HG03097 (cell line): ENCODE data around the gene IGFBP4.
"Not testable (repeated sequence)": the region's sequence is repeated elsewhere in the genome, so short reads cannot be mapped to it uniquely, and the experiment has no call there.

Experiments used
- ATAC-seq: cut with Tn5 transposase; IDR thresholded peaks from one replicate; pipeline ENCODE4 v1.9.1; 2021; ENCODE audit not compliant: unreplicated experiment, low FRiP score

The IGFBP4 gene

DNA sequence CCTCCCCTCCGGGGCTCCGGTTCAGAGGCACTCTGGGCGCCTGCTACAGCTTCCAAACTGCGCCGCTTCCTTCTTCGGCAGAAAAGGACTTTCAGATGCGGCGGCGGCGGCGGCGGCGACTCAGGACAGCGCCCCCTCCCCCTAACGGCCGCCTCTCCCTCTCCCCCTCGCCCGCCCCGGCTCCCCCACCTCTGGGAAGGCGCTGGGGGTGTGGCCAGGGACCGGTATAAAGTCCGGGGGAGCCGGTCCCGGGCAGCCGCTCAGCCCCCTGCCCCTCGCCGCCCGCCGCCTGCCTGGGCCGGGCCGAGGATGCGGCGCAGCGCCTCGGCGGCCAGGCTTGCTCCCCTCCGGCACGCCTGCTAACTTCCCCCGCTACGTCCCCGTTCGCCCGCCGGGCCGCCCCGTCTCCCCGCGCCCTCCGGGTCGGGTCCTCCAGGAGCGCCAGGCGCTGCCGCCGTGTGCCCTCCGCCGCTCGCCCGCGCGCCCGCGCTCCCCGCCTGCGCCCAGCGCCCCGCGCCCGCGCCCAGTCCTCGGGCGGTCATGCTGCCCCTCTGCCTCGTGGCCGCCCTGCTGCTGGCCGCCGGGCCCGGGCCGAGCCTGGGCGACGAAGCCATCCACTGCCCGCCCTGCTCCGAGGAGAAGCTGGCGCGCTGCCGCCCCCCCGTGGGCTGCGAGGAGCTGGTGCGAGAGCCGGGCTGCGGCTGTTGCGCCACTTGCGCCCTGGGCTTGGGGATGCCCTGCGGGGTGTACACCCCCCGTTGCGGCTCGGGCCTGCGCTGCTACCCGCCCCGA is at the start of gene IGFBP4:
Gene IGFBP4 (plus strand): TSS at position 255 of the 792 bp plus-strand sequence. CDS start 286 bp downstream, at position 541.
- ATAC-seq = no peak

DNA sequence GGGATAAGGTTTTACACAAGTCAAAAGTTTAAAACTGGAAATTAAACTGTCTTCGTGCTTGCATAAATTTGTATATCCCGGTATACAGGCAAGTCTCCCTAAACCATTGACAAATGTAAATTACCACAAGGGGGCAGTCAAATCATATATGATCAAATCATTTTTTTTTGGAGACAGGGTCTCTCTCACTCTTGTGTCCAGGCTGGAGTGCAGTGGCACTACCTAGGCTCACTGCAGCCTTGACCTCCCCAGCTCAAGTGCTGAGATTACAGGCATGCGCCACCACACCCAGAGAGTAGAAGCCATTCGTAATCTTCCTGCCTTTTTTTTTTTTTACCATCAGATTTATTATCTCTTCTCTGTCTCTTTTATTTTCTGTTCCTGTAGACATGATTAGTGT is 44.1 kb upstream of the IGFBP4 start:
- ATAC-seq = no peak

- no peak for ATAC-seq
These were observed 40.6 kb upstream of the IGFBP4 start for GRCh38 chr17:40402668-40403067.

DNA sequence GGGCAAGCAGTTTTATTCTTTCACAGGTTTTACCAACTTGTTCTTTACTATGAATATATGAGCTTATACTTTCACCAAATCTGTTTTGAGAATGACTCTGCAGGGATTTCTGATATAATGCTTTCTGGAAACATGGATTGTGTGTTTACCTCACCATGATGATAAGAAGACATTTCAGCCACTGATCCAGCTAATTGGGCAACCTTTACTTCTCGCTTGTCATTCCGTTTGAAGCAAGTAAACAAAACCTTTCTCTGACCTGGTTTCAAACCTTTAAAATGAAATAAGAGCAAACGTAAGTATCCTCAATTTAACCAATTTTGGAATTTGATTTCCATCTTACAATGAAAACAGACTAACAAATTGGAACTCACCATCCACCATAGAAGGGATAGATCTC is 39.2 kb upstream of the IGFBP4 start:
- no peak for ATAC-seq

GRCh38 chr17:40407460-40407859 is 35.8 kb upstream of the IGFBP4 start:
- no peak for ATAC-seq

DNA sequence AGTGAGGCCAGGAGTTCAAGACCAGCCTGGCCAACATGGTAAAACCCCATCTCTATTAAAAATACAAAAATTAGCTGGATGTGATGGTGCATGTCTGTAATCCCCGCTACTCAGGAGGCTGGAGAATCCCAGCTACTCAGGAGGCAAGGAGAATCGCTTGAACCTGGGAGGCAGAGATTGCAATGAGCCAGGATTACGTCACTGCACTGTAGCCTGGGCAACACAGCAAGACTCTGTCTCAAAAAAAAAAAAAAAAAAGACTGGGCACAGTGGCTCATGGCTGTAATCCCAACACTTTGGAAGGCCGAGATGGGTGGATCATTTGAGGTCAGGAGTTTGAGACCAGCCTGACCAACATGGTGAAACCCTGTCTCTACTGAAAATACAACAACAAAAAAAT is 33.7 kb upstream of the IGFBP4 start:
- not testable (repeated sequence) for ATAC-seq

- ATAC-seq = no peak
These were observed 33.2 kb upstream of the IGFBP4 start for GRCh38 chr17:40410082-40410481.

GRCh38 chr17:40411821-40412220 is 31.4 kb upstream of the IGFBP4 start:
- ATAC-seq = no peak

DNA sequence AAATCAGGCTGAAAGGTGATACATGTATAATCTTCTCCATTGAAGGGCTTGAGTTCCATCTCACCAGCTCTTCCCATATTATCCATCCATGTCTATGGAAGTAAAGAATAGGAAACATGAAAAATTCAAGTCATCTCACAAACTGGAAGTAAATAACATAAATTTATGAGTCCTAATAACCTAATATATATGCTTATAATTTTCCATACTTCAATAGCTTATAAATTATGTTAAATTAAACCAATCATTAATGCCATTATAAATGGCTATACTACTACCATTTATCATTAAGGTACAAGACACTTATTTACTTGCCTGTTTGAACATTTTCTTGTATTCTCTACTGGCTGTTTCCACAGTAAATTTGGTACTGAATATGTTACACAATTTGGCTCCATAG is 30.4 kb upstream of the IGFBP4 start:
- ATAC-seq = no peak

GRCh38 chr17:40414312-40414711 is 28.9 kb upstream of the IGFBP4 start:
- ATAC-seq = not testable (repeated sequence)

GRCh38 chr17:40415390-40415789 is 27.9 kb upstream of the IGFBP4 start:
- no peak for ATAC-seq

DNA sequence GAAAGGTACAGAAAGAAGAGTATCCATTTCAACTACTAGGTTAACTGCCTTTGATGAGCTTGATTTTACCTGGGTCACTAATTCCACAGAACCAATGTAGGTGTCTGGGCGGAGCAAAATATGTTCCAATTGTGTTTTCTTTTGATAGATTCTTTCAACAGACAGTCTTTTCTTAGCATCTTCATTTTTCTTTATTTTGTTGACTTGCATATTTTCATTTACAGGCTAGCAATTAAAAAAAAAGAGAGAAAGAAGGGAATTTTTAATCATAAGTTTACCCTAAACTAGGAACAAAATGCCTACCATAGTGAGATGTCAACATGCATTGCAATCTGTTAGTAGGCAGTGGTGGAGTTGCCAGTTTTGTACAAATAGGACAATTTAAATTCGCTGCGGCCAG is 26.6 kb upstream of the IGFBP4 start:
- ATAC-seq = no peak

DNA sequence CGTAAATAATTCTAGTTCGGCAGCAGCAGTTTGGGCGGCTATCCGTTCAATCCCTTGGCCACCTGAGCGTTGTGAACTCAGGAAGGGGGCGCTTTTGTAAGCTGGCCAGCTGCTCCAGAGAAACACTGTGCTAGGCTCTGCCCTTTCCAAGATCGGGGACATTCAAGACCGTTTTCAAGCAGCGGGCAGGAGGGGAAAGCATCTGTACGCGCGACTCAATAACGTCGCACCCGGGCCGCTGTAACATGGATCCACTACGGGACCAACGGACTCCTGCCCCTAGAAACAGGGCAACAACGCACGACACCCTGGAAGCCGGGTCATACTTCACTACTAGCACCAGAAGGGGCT is 26.0 kb upstream of the IGFBP4 start:
- ATAC-seq = no peak

GRCh38 chr17:40417609-40418427 is 25.4 kb upstream of the IGFBP4 start, which contains the start of gene TOP2A:
TOP2A (minus strand) TSS chr17:40417896; CDS start chr17:40417791, 105 bp downstream.
- ATAC-seq = peak; percentile 92

DNA sequence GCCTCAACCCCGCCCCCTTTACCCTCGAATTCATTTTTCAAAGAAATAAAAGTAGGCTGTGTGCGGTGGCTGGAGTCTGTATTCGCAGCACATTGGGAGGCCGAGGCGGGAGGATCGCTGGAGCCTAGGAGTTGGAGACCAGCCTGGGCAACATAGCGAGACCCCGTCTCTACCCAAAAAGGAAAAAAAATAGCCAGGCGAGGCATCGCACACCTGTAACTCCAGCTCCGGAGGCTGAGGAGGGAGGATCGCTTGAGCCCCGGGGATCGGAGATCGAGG is 24.9 kb upstream of the IGFBP4 start:
- ATAC-seq = no peak

DNA sequence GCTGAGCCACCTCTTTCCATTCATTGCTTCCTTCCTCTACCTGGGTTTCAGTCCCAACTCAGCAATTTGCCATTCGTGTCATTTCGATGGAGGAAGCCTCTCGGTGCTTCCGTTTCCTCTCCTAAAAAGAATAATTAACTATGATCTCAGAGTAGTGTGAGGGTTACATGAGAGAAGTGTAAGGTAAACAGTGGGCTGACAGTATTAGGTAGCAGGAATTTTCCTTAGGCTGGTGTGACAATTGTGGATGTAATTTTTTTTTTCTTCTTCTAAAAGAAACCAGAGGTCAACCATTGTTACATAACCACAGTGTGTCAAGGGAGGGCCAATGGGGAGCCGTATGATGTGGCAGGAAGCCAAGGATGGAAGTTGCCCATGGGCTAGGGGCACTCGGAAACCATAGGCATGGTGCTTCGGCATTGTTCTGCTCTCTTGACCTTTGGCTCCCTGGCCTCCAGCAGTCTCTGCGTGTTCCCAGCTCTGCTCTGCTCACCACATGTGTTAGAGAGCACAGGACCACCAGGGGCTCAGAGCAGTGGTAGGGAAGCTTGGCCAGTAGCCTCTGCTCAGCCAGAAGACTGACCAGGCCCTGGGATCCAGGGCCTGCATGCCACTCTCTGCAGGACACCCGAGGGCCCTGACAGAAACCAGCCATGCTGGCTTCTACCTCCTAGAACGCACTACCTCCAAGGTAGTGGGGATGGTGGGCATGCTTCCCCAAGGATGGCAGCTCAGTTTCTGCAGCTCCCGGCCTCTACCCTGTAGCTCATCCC is 23.5 kb upstream of the IGFBP4 start:
- ATAC-seq = no peak

GRCh38 chr17:40422990-40423633 is 20.1 kb upstream of the IGFBP4 start:
- no peak for ATAC-seq

DNA sequence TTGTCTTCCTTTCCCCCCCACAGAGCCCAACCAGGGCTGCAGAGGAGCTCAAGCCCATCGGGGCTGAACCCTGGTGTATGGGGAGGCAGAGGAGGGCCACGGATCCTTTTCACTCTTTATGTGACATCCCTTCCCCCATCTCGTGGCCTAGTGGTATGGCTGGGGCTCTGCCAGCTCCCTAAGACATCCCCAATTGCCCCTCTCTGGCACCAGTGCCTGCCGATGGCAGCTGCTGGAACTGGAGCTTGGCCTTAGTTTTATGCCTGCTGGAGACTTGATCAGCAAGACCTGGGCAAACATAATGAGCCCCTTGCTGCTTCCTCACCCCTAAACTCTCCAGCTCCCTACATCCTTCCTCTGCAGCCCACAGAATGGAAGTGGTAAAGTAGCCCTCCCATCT is 17.5 kb upstream of the IGFBP4 start:
- ATAC-seq = no peak

DNA sequence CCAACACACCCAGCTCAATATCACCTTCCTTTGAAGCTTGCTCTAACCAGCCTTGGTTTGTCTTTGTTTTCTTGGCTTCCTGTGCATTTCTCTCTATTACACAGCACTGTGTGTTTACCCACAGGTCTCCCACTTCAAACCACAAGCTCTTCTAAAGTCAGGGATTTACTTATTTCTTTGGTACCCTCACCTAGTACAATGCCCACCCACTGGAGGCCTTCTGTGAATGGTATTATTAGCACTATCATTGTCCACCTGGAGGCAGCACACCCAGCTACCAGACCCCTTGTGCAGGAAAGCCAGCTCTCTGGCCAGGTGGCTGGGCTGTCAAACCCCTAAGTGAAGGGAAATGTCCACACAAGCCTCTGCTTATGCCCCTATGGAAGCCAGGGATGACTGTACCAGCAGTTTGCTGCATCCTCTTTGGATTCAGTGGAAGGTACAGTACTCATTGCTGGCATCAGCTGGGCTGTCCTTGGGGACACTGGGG is 16.2 kb upstream of the IGFBP4 start:
- no peak for ATAC-seq
